Measurements from ENCODE around the gene LRRC27. TPM values are rescaled to one million over a fixed set of nuclear protein-coding genes. Genes with fewer than 3 reads are reported as not detected.

Gene LRRC27
- total and polyA plus RNA-seq, 2 experiments from 2014 or later = 7.5 to 9.6 TPM

DNA sequence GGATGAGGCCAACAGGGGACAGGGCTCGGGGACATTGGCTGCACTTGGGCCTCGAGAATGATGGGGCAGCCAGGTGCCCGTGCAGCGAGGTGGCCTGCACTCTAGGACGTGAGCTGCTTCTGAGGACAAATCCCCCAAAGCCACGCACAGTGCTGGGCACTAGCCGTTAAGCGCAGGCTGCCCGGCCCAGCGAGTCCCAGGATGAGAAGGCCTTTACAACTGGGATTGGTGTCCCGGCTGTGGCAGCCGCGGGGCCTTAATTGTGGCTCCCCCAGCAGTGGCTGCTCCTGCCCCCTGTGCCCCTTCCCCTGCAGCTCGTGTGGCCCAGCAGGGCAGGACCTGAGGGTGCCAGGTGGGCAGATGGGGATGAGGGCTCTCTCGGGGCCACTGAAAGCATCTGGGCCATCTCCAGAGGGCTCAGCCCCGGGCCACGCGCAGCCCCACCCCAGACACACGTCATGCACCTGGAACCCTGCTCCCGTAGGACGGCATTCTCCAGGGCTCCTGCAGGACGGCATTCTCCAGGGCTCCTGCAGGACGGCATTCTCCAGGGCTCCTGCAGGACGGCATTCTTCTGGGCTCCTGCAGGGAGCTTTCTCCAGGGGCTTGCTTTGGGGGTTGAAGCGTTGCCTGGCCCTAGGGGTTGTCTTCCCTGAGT, 71.6 kb downstream of the LRRC27 start:
- no peak overlapping the region for H2AFZ ChIP-seq
- no peaks in the 10 kb centered on the region for H3K27me3 ChIP-seq (replicated peaks; ENCODE audit: insufficient read depth)
- H3K79me2 ChIP-seq (ENCODE audit: insufficient read depth) = no peaks in the 10 kb centered on the region
- H3K4me1 ChIP-seq (ENCODE audit: insufficient read depth) = no peaks in the 10 kb centered on the region; the same call in 1 of the 2 replicates
- TF ChIP-seq EZH2 (IDR thresholded peaks at IDR 0.05; ENCODE audit: insufficient read depth, poor library complexity, severe bottlenecking) (no peak), EZH2phosphoT487 (IDR thresholded peaks at IDR 0.05; ENCODE audit: insufficient read depth, low read depth) (no peak)
- H3K9me3 ChIP-seq (ENCODE audit: low read depth) = no peaks in the 10 kb centered on the region
- no peaks in the 10 kb centered on the region for H3K36me3 ChIP-seq (ENCODE audit: low read depth)
- H4K20me1 ChIP-seq (ENCODE audit: insufficient read depth) = no peaks in the 10 kb centered on the region
- H3K9ac ChIP-seq = no peak overlapping the region
- H3K4me3 ChIP-seq = no peak overlapping the region
- H3K9me2 ChIP-seq (ENCODE audit: insufficient read depth) = no peaks in the 10 kb centered on the region
- in situ Hi-C loops (cut with MboI) = no loop called here
- no peak overlapping the region for H3K27ac ChIP-seq
- H3K4me2 ChIP-seq (ENCODE audit: unreplicated experiment) = no peak overlapping the region
- no peak for DNase-seq
- 85 to 88% methylated on average over 23 to 25 of the region's 25 CpGs for WGBS, 2 experiments (ENCODE audit: low coverage in 1 of 2, low lambda C conversion rate in 2 of 2, missing lambda C conversion rate in 2 of 2)
- H3F3A ChIP-seq (ENCODE audit: insufficient read depth) = no peaks in the 10 kb centered on the region

DNA sequence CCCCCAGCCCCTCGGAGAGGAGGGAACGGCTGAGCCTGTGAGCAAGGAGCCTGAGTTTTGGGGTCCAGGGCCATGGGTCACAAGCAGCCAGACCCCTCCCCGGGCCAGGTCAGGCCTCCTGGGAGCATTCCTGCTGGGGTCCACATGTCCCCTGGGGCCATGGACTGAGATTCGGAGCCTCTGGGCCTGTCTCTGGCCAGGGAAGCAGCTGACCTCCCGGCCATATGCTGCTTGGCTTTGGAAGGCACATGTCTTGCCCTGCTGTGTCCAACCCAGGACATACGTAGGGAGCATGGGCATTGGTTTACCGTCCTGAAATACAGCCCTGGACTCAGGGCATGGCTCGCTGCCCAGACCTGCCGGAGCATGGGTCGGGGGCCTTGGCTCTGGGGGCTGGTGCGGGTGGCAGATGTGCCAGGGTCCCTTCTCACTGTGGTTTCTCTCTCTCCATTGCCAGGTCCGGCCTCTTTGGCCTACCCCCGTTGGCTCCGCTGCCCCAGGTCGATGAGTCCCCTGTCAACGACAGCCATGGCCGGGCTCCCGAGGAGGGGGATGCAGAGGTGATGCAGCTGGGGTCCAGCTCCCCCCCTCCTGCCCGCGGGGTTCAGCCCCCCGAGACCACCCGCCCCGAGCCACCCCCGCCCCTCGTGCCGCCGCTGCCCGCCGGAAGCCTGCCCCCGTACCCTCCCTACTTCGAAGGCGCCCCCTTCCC, 72.3 kb downstream of the LRRC27 start:
- H4K20me1 ChIP-seq (ENCODE audit: insufficient read depth) = no peaks in the 10 kb centered on the region
- no peaks in the 10 kb centered on the region for H3K79me2 ChIP-seq (ENCODE audit: insufficient read depth)
- TF ChIP-seq EZH2phosphoT487 (IDR thresholded peaks at IDR 0.05; ENCODE audit: insufficient read depth, low read depth) (no peak), EZH2 (IDR thresholded peaks at IDR 0.05; ENCODE audit: insufficient read depth, poor library complexity, severe bottlenecking) (no peak)
- H3K9me2 ChIP-seq (ENCODE audit: insufficient read depth) = no peaks in the 10 kb centered on the region
- in situ Hi-C loops (cut with MboI) = no loop called here
- no peak overlapping the region for H3K4me3 ChIP-seq
- H3K4me2 ChIP-seq (ENCODE audit: unreplicated experiment) = no peak overlapping the region
- no peak for DNase-seq
- no peaks in the 10 kb centered on the region for H3K27me3 ChIP-seq (replicated peaks; ENCODE audit: insufficient read depth)
- H3K36me3 ChIP-seq (ENCODE audit: low read depth) = no peaks in the 10 kb centered on the region
- H2AFZ ChIP-seq = no peak overlapping the region
- no peaks in the 10 kb centered on the region for H3K4me1 ChIP-seq (ENCODE audit: insufficient read depth)
- WGBS, 2 experiments (ENCODE audit: low coverage in 1 of 2, low lambda C conversion rate in 2 of 2, missing lambda C conversion rate in 2 of 2) = 87 to 89% methylated on average over 21 to 30 of the region's 32 CpGs
- H3F3A ChIP-seq (ENCODE audit: insufficient read depth) = no peaks in the 10 kb centered on the region
- H3K9ac ChIP-seq = no peak overlapping the region
- no peaks in the 10 kb centered on the region for H3K9me3 ChIP-seq (ENCODE audit: low read depth)
- H3K27ac ChIP-seq = no peak overlapping the region

DNA sequence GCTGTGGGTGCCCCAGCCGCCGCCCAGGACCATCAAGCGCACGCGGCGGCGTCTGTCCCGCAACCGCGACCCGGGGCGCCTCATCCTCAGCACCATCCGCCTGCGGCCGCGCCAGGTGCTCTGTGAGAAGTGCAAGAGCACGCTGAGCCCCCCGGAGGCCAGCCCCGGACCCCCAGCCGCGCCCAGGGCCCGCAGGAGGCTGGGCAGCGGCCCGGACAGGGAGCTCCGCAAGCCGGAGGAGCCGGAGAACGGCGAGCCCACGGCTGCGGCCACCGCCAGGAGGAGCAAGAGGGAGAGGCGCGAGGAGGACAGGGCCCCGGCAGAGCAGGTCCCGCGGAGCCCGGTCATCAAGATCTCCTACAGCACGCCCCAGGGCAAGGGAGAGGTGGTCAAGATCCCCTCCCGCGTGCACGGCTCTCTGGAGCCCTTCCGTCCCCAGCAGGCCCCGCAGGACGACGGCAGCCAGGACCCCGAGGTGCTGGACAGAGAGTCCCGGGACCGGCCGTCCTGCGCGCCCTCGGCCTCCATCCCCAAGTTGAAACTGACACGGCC, 73.0 kb downstream of the LRRC27 start:
- no peaks in the 10 kb centered on the region for H3F3A ChIP-seq (ENCODE audit: insufficient read depth)
- H3K4me2 ChIP-seq (ENCODE audit: unreplicated experiment) = no peak overlapping the region
- no peak overlapping the region for H3K9ac ChIP-seq
- in situ Hi-C loops (cut with MboI) = no loop called here
- no peak overlapping the region for H3K4me3 ChIP-seq
- TF ChIP-seq EZH2phosphoT487 (IDR thresholded peaks at IDR 0.05; ENCODE audit: insufficient read depth, low read depth) = no peak
- TF ChIP-seq EZH2 (IDR thresholded peaks at IDR 0.05; ENCODE audit: insufficient read depth, poor library complexity, severe bottlenecking) = no peak
- DNase-seq = no peak
- WGBS, 2 experiments (ENCODE audit: low coverage in 1 of 2, low lambda C conversion rate in 2 of 2, missing lambda C conversion rate in 2 of 2) = 95 to 98% methylated on average over 49 to 54 of the region's 54 CpGs
- H3K27ac ChIP-seq = no peak overlapping the region
- no peaks in the 10 kb centered on the region for H4K20me1 ChIP-seq (ENCODE audit: insufficient read depth)
- H3K79me2 ChIP-seq (ENCODE audit: insufficient read depth) = no peaks in the 10 kb centered on the region
- no peaks in the 10 kb centered on the region for H3K4me1 ChIP-seq (ENCODE audit: insufficient read depth)
- H2AFZ ChIP-seq = no peak overlapping the region
- H3K36me3 ChIP-seq (ENCODE audit: low read depth) = no peaks in the 10 kb centered on the region
- H3K9me3 ChIP-seq (ENCODE audit: low read depth) = no peaks in the 10 kb centered on the region
- H3K9me2 ChIP-seq (ENCODE audit: insufficient read depth) = no peaks in the 10 kb centered on the region
- no peaks in the 10 kb centered on the region for H3K27me3 ChIP-seq (replicated peaks; ENCODE audit: insufficient read depth)

DNA sequence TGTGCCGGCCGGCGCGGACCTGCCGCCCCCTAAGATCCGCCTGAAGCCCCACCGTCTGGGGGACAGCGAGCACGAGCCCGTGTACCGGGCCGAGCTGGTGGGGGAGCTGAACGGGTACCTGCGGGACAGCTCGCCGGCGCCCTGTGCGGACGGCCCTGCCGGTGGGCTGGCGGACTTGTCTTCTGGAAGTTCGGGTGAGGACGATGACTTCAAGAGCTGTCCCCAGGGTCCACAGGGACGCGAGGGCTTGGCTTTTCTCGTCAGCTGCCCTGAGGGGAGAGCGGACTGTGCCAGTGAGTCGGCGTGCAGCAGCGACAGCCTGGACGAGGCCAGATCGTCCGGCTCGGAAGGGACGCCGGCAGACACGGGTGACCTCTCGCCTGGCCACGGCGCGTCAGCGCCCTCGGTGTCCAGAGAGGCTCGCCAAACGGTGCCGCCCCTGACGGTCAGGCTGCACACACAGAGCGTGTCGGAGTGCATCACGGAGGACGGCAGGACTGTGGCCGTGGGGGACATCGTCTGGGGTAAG, 73.5 kb downstream of the LRRC27 start:
- H3K9ac ChIP-seq = no peak overlapping the region
- H3K4me2 ChIP-seq (ENCODE audit: unreplicated experiment) = no peak overlapping the region
- H3K27me3 ChIP-seq (replicated peaks; ENCODE audit: insufficient read depth) = no peaks in the 10 kb centered on the region
- H3K9me3 ChIP-seq (ENCODE audit: low read depth) = no peaks in the 10 kb centered on the region
- DNase-seq = no peak
- no peaks in the 10 kb centered on the region for H3K36me3 ChIP-seq (ENCODE audit: low read depth)
- H3K27ac ChIP-seq = no peak overlapping the region
- in situ Hi-C loops (cut with MboI) = no loop called here
- TF ChIP-seq EZH2phosphoT487 (IDR thresholded peaks at IDR 0.05; ENCODE audit: insufficient read depth, low read depth) (no peak), EZH2 (IDR thresholded peaks at IDR 0.05; ENCODE audit: insufficient read depth, poor library complexity, severe bottlenecking) (no peak)
- no peaks in the 10 kb centered on the region for H3F3A ChIP-seq (ENCODE audit: insufficient read depth)
- H3K4me1 ChIP-seq (ENCODE audit: insufficient read depth) = no peaks in the 10 kb centered on the region
- WGBS, 2 experiments (ENCODE audit: low coverage in 1 of 2, low lambda C conversion rate in 2 of 2, missing lambda C conversion rate in 2 of 2) = 96% methylated on average over 47 to 53 of the region's 53 CpGs
- no peak overlapping the region for H3K4me3 ChIP-seq
- no peak overlapping the region for H2AFZ ChIP-seq
- no peaks in the 10 kb centered on the region for H4K20me1 ChIP-seq (ENCODE audit: insufficient read depth)
- H3K79me2 ChIP-seq (ENCODE audit: insufficient read depth) = no peaks in the 10 kb centered on the region
- no peaks in the 10 kb centered on the region for H3K9me2 ChIP-seq (ENCODE audit: insufficient read depth)
